ENCODE measurements around the gene AFTPH. TPM values are rescaled to one million over a fixed set of nuclear protein-coding genes. Genes with fewer than 3 reads are reported as not detected.

The AFTPH gene, protein sequence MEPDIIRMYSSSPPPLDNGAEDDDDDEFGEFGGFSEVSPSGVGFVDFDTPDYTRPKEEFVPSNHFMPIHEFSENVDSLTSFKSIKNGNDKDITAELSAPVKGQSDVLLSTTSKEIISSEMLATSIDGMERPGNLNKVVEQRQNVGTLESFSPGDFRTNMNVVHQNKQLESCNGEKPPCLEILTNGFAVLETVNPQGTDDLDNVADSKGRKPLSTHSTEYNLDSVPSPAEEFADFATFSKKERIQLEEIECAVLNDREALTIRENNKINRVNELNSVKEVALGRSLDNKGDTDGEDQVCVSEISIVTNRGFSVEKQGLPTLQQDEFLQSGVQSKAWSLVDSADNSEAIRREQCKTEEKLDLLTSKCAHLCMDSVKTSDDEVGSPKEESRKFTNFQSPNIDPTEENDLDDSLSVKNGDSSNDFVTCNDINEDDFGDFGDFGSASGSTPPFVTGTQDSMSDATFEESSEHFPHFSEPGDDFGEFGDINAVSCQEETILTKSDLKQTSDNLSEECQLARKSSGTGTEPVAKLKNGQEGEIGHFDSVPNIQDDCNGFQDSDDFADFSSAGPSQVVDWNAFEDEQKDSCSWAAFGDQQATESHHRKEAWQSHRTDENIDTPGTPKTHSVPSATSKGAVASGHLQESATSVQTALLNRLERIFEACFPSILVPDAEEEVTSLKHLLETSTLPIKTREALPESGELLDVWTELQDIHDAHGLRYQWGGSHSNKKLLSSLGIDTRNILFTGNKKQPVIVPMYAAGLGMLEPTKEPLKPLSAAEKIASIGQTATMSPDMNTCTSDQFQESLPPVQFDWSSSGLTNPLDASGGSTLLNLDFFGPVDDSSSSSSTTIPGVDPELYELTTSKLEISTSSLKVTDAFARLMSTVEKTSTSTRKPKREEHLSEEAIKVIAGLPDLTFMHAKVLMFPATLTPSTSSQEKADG
- 15.2 TPM for total RNA-seq

DNA sequence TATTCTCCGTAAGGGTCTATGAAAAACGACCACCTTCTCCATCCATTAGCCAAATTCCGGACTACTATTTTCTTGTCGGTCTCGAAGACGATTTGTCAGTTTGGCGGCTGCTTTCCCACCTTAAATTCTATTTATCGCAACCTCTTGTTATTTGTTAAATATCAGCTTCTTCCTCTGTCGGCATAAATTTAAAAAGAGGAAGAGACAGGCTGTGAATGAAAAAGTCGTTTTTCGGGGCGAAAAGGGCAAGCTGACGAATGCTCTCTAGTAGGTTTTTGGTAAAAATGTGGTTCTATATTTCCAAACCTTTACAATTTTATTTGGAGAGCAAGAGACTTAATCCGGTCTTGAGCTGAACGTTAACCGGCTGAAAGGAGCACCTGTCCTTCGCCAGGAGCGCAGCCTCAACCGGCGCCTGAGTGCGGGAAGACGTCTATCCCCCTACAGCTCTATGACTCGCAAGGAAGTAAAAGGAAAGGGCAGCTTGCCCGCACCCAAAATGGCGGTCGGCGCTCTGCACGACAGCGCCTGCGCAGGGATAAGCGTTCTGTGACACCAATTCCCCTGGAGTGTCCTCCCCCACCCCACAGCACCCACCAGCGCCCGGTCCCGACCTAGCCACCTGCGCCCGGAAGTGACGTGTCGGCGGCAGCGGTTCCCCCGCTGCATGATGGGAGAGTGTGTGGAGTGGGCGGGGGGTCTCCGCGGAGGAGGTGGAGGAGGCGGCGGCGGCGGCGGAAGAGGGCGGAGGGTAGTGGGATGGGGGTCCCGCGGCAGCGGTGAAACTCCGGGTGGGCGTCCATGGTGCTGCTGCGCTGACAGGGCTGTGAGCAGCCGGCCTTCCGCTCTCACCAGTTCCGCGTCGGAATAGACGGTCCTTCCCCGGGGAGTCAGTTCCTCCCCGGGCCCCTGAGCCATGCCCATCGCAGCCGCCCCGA is at the start of gene AFTPH:
AFTPH (plus strand) TSS at position 663 of the 938 bp plus-strand sequence. CDS start 27,147 bp downstream, outside the sequence.
- peak; percentile 100 for DNase-seq (ENCODE audit: low spot score)
- peak; percentile 96 for ATAC-seq

- DNase-seq (ENCODE audit: low spot score) (no peak), ATAC-seq (no peak)
Observed at GRCh38 chr2:64474636-64475035, 49.5 kb upstream of the AFTPH start.

GRCh38 chr2:64477037-64477436 is 47.1 kb upstream of the AFTPH start:
- ATAC-seq (no peak), DNase-seq (ENCODE audit: low spot score) (no peak)

DNA sequence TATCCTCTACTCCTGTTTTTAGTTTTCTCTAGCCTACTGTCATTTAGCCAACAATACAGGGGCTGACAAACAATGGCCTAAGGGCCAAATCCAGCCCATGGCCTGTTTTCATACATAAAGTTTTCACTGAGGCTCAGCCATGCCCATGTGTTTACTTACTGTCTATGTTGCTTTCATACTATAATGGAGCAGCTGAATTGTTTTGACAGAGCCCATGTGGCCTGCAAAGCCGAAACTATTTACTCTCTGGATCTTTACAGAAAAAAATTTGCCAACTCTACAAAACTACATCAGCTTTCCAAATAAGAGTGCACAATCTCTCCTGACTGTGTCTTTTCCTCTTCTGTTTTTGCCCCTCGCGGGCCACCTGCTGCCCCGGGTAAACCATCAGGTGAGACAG is 46.1 kb upstream of the AFTPH start:
- DNase-seq (ENCODE audit: low spot score), result no peak
- ATAC-seq, result no peak

DNA sequence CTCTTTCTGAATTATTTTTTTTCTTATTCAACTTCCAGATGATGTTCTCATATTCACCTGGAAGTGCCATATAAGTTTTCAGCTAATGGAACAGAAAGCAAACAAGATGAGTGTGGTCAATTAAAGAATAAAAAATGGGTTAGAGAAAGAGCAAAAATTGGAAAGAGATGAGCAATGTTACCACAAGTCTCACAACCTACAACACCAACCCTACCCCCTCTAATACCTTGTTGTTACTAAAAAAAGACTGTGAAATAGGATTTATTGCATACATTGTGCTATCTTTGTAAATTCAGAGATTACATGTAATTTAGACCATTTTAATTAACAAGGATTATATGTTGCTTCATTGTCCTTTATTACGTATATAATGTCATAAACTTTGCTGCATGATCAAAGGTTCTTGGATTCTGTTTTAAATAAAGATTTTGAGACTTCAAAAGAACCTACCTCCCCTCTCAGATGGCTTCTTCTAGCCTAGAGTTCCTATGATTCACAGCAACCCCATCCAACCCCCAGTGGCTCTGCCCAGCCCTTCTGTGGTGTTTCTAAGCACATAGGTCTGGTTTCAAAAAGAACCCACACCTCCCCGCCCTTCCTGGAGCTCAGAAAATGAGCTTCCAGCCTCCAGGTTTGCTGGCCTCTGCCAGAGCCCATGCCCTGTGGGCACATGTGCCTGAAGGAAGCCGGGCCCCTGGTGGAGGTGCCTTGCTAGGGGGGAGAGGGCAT is 45.5 kb upstream of the AFTPH start:
- DNase-seq (ENCODE audit: low spot score) (no peak), ATAC-seq (no peak)

- DNase-seq (ENCODE audit: low spot score) (no peak), ATAC-seq (no peak)
Observed at GRCh38 chr2:64479259-64480117, 44.6 kb upstream of the AFTPH start.

DNA sequence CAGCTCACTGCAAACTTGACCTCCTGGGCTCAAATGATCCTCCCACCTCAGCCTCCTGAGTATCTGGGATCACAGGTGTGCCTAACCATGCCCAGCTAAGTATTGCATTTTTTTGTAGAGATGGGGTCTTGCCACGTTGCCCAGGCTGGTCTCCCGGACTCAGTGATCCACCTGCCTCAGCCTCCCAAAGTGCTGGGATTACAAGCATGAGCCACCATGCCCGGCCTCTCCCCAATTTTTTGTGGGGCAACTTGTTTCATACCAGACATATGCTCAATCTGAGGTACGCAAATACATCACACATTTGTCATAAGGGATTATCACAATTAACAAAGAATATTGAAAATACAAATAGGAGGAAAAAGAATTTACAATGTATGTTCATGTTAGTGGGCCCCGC is 42.5 kb upstream of the AFTPH start:
- DNase-seq (ENCODE audit: low spot score) (no peak), ATAC-seq (no peak)

DNA sequence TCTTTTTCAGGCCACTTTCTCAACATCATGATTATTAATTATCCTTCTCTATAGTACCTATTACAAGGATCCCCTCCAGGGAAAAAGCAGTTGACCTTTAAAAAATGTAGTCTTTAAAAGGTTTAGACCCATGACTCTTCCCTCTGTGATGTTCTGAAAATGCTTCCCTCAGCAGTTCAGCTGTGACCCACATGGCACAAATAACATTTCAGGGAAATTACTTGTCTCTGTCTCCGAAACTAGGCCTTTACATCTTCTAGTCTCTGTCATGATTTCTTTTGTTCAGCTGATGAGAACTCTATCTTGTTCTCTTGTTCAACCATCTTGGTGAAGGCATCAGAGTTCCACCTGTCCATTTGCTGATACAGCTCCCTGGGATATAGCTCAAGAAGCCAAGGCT is 41.9 kb upstream of the AFTPH start:
- no peak for DNase-seq (ENCODE audit: low spot score)
- ATAC-seq, result no peak

- ATAC-seq, result no peak
- DNase-seq (ENCODE audit: low spot score), result no peak
Observed at GRCh38 chr2:64482765-64483504, 41.2 kb upstream of the AFTPH start.

DNA sequence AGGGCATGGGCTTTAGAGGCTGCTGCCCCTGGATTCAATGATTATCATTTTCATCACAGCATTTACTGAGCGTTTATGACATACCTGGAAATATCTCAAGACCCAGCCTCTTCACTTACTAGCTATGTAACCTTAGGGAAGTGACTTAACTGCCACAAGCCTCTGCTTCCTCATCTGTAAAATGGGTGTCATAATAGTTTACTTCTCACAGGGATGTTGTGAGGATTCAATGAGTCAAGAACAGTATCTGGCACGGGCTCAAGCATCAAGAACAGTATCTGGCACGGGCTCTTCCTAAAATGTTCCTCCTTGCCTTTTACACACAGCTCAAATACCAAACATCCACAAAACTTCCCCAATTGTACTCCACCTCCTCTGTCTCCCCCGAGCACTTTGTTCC is 38.8 kb upstream of the AFTPH start:
- no peak for ATAC-seq
- no peak for DNase-seq (ENCODE audit: low spot score)

GRCh38 chr2:64485961-64486360 is 38.2 kb upstream of the AFTPH start:
- ATAC-seq (peak; percentile 23), DNase-seq (ENCODE audit: low spot score) (no peak)

DNA sequence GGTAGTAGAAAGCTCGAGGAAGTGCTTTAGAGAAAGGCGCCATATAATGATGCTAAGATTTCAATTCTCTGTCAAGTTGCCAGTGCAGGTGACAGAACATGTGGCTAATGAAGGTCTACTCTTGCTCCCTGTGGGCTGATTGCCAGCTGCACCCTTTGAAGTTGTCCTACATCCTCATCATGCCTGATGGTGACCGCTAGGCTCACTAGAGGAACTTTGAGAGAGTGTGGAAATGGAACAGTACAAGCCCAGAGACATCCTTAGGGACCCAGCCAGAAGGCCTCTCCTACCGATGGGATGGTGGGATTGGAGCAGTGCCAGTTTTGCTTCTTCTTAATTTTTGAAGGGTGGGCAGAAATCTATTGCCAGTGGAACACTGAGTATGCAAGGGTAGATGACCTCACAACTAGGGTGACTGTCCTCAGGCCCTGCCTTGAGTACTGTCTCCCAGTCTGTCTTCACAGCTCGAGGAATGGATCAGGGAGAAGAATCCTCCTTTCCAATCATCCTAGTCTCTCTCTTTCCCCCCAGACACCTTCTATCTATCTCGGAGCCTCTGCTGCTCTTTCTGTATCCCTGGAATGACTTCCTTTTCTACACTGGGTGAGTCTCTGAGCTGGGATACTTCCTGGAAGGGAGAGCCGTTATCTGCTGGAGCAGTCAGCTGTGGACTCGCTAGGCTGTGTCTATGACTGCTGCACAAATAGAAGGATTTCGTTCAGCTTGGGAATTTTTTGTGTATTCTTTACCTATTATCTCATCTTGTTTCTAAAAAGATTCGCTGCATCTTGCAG is 36.7 kb upstream of the AFTPH start:
- DNase-seq (ENCODE audit: low spot score), result no peak
- ATAC-seq, result peak; percentile 54

DNA sequence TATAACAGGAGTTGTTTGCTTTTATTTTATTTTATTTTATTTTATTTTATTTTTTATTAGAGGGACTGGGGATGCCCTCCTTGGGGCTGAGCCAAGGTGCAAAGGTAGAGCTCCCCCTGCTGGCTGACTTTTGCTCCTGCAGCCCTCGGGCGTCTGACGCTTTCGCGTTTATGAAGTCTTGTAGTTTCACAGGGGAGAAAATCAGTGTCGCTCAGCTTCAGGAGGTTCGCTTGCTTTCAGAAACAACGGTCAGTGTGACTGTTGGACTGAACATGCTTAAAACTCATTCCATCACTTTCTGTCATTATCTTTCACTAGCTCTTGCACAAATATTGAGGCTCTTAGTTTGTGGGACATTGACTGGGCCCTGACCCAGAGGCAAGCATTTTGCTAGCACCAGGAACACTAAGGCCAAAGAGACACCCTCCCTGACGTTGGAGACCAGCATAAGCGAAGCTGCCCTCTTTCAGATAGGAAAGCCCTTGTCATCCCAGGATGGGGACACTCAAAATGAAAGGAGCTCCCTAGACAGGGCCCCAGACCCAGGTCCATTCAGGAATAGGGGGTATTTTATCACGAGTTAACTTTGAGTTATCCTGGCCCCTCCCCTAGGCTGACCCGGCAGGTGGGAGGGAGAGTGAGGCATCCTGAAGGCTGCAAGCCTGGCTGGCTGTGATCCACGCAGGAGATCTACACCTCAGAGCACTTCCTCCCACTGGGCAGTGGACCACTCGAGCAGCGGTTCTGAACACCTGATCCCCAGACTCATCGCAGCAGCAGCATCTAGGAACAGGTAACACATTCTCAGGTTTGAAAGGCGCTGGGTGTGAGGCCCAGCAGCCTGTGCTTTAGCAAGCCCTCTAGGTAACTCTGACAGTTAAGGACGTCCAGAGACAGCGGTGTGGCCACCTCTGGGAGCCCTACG is 35.8 kb upstream of the AFTPH start:
- peak; percentile 66 for DNase-seq (ENCODE audit: low spot score)
- ATAC-seq, result peak; percentile 96

GRCh38 chr2:64489081-64489751 is 34.9 kb upstream of the AFTPH start:
- ATAC-seq (no peak), DNase-seq (ENCODE audit: low spot score) (no peak)

GRCh38 chr2:64491426-64491825 is 32.7 kb upstream of the AFTPH start:
- ATAC-seq, result no peak
- no peak for DNase-seq (ENCODE audit: low spot score)

GRCh38 chr2:64492272-64492671 is 31.9 kb upstream of the AFTPH start:
- DNase-seq (ENCODE audit: low spot score) (no peak), ATAC-seq (no peak)

Data from left lobe of liver (tissue), 2 donors.